Naive thymus-derived CD4-positive, alpha-beta T cell (primary cell): ENCODE data around the gene WBP2NL. TPM values are rescaled to one million over a fixed set of nuclear protein-coding genes. Genes with fewer than 3 reads are reported as not detected.
"Not testable (repeated sequence)": the region's sequence is repeated elsewhere in the genome, so short reads cannot be mapped to it uniquely, and the experiment has no call there.

ENCODE experiments used
- ATAC-seq: fragments of 150-1000 bp; cut with Tn5 transposase; 2 replicates; pipeline ENCODE4 v1.10.0; 2021; ENCODE audit warnings: mild to moderate bottlenecking, moderate library complexity
- CTCF ChIA-PET: fragments of 350-600 bp; sonication (Branson Sonifier 250); formaldehyde crosslinking; loops from one replicate; lab custom pipeline; 2021; ENCODE audit warnings: antibody characterized with exemption; lab: Charles Lee
- POLR2A ChIA-PET: fragments of 350-600 bp; sonication (Branson Sonifier 250); formaldehyde crosslinking; loops from one replicate; lab custom pipeline; 2021; ENCODE audit warnings: antibody characterized with exemption, inconsistent platforms; lab: Charles Lee
- DNase-seq, 9 donors: peaks; one replicate each; pipeline versions ENCODE4 v3.0.0 to v3.0.0-alpha.2; 2020 to 2022; ENCODE audit warnings: mixed read lengths in 1 of 9
- H3K27ac ChIP-seq: one replicate; pipeline ENCODE4 v1.7.0; 2013; ENCODE audit warnings: mild to moderate bottlenecking, low read depth, low read length, moderate library complexity
- H3K27me3 ChIP-seq, 2 donors: one replicate each; pipeline ENCODE4 v1.7.0; 2013; ENCODE audit warnings: low read length in 2 of 2, mild to moderate bottlenecking in 2 of 2, moderate library complexity in 2 of 2; ENCODE audit not compliant: control insufficient read depth in 2 of 2, insufficient read depth in 2 of 2
- H3K36me3 ChIP-seq, 3 experiments: 1 replicate in 2 of 3; 2 replicates in 1 of 3; pipeline ENCODE4 v1.7.0; 2013; ENCODE audit warnings: low read length in 3 of 3, mild to moderate bottlenecking in 3 of 3, moderate library complexity in 1 of 3; ENCODE audit not compliant: insufficient read depth in 3 of 3, control insufficient read depth in 2 of 3
- H3K4me1 ChIP-seq, 2 donors: one replicate each; pipeline ENCODE4 v1.7.0; 2013; ENCODE audit warnings: low read length in 2 of 2, mild to moderate bottlenecking in 2 of 2, moderate library complexity in 1 of 2; ENCODE audit not compliant: control insufficient read depth in 2 of 2, insufficient read depth in 2 of 2
- H3K4me3 ChIP-seq: 2 replicates; pipeline ENCODE4 v1.7.0; 2013; ENCODE audit warnings: mild to moderate bottlenecking, low read length
- H3K9me3 ChIP-seq, 3 experiments: 1 replicate in 2 of 3; 2 replicates in 1 of 3; pipeline ENCODE4 v1.7.0; 2013; ENCODE audit warnings: low read length in 3 of 3; ENCODE audit not compliant: control insufficient read depth in 2 of 3
- H3K27ac Mint-ChIP-seq, 9 donors: one replicate each; pipeline ENCODE4 v1.8.0; 2020 to 2022; ENCODE audit warnings: mixed read lengths in 9 of 9, mild to moderate bottlenecking in 8 of 9, moderate library complexity in 5 of 9, inconsistent platforms in 2 of 9
- H3K27me3 Mint-ChIP-seq, 5 donors: one replicate each; pipeline ENCODE4 v1.8.0; 2021 to 2022; ENCODE audit warnings: mixed read lengths in 5 of 5, mild to moderate bottlenecking in 1 of 5
- H3K36me3 Mint-ChIP-seq, 5 donors: one replicate each; pipeline ENCODE4 v1.8.0; 2020 to 2022; ENCODE audit warnings: mixed read lengths in 5 of 5, mild to moderate bottlenecking in 3 of 5, inconsistent platforms in 1 of 5
- H3K4me1 Mint-ChIP-seq, 7 donors: one replicate each; pipeline ENCODE4 v1.8.0; 2020 to 2022; ENCODE audit warnings: mixed read lengths in 7 of 7, mild to moderate bottlenecking in 3 of 7, inconsistent platforms in 1 of 7
- H3K4me3 Mint-ChIP-seq, 10 donors: one replicate each; pipeline ENCODE4 v1.8.0; 2020 to 2022; ENCODE audit warnings: mild to moderate bottlenecking in 10 of 10, mixed read lengths in 10 of 10, moderate library complexity in 6 of 10, inconsistent platforms in 2 of 10
- H3K9me3 Mint-ChIP-seq, 11 donors: one replicate each; pipeline ENCODE4 v1.8.0; 2020 to 2022; ENCODE audit warnings: mixed read lengths in 11 of 11, mild to moderate bottlenecking in 4 of 11, inconsistent platforms in 1 of 11, moderate library complexity in 1 of 11
- intact Hi-C, 2 donors: fragments of 100-400 bp; cut with micrococcal nuclease; formaldehyde crosslinking; loops; one replicate each; pipeline ENCODE4 v1.15.1; 2023
- polyA plus RNA-seq, 2 donors: library from polyadenylated mRNA; unstranded; fragments of 300-500 nt; fragmentation: Illumina TruSeq; gene quantifications; one replicate each; pipeline ENCODE4 v1.2.3, GENCODE V29; 2021
- total RNA-seq, 6 experiments: library from RNA in 5 of 6; stranded (reverse) in 5 of 6; gene quantifications; 1 replicate in 5 of 6; 2 replicates in 1 of 6; pipeline ENCODE4 v1.2.3 and lab custom pipeline; 2021 to 2026

WBP2NL gene
- total RNA-seq (1 to 10 TPM in 4 of 5 experiments, under 1 TPM in 1; 0.85 to 5.7 (median 3.2) TPM), polyA plus RNA-seq (under 1 TPM in 1 of 2 donors, not detected in 1; 0.43 TPM), total RNA-seq (lab: John Stamatoyannopoulos, UW) (1.7 reads per million, percentile 7 among the genes with 10 or more reads in this experiment)

GRCh38 chr22:41998361-41999261 is at the start of gene WBP2NL:
WBP2NL (plus strand) TSS chr22:41998788; CDS start chr22:41998819, 31 bp downstream.
- peak; percentile 75 to 92 (median 89) for DNase-seq
- ATAC-seq, result peak; percentile 99
- Mint-ChIP-seq H3K27ac (peak within 1 kb of the TSS; percentile 91 to 99 (median 96)), H3K4me3 (peak within 1 kb of the TSS; percentile 91 to 100 (median 96)), H3K27me3 (peaks cover 0 to 9% (median 0%) of the 10 kb centered on the region in 5 donors), H3K4me1 (peaks cover 12 to 31% (median 22%) of the 10 kb centered on the region in 7 donors), H3K36me3 (peaks cover 0 to 39% (median 11%) of the 10 kb centered on the region in 5 donors), H3K9me3 (peaks cover 0 to 40% (median 17%) of the 10 kb centered on the region in 11 donors)
- intact Hi-C loops, result loop anchor here (1.0 to 2.0 kb wide), 9 partner anchors 22 to 166 kb away; partner anchors contain the start of genes NAGA (in 2 of the 2), CENPM (in 1 of the 2), NDUFA6 (in 1 of the 2) and PHETA2 (in 1 of the 2)
- Histone ChIP-seq H3K4me1 (peaks cover 6 to 7% of the 10 kb centered on the region in 2 donors), H3K27ac (peak within 1 kb of the TSS; percentile 73), H3K9me3 (peaks cover 0 to 4% (median 0%) of the 10 kb centered on the region in 3 experiments), H3K36me3 (no peaks in the 10 kb centered on the region), H3K27me3 (no peaks in the 10 kb centered on the region), H3K4me3 (peak within 1 kb of the TSS; percentile 76)
- ChIA-PET CTCF (interaction anchor here (1.0 kb wide), 1 partner anchor 57 kb away, joined by 3 read pairs; no protein-coding TSS in a partner anchor), POLR2A (interaction anchor here (0.6 to 1.5 kb wide), 9 partner anchors 40 to 650 kb away, joined by 3 to 8 read pairs (median 3); partner anchors contain the start of genes CENPM, CYB5R3, NAGA and NDUFA6)

GRCh38 chr22:41948928-41949296 is 49.7 kb upstream of the WBP2NL start:
- CTCF ChIA-PET, result interaction anchor here (0.6 to 1.2 kb wide), 2 partner anchors 252 to 704 kb away, joined by 3 read pairs; no protein-coding TSS in a partner anchor
- H3K9me3 ChIP-seq, H3K4me3 ChIP-seq, H3K27me3 Mint-ChIP-seq, ATAC-seq, H3K4me3 Mint-ChIP-seq, H3K36me3 Mint-ChIP-seq, POLR2A ChIA-PET, H3K9me3 Mint-ChIP-seq, H3K36me3 ChIP-seq, DNase-seq, H3K27ac ChIP-seq, H3K27me3 ChIP-seq: not testable (repeated sequence)
- Mint-ChIP-seq H3K27ac (peak overlapping the region in 1 of 9 donors; percentile 31), H3K4me1 (peaks cover 0 to 33% (median 10%) of the 10 kb centered on the region in 7 donors)
- peaks cover 3 to 13% of the 10 kb centered on the region in 2 donors for H3K4me1 ChIP-seq
- intact Hi-C loops, result loop anchor here (5.0 to 10.0 kb wide), 3 partner anchors 493 to 854 kb away; partner anchors contain the start of genes EP300 (in 1 of the 2) and TOB2 (in 1 of the 2)

- Mint-ChIP-seq H3K9me3 (no peaks in the 10 kb centered on the region), H3K27me3 (no peaks in the 10 kb centered on the region), H3K36me3 (peaks cover 0 to 6% (median 0%) of the 10 kb centered on the region in 5 donors), H3K4me3 (no peak overlapping the region), H3K4me1 (peaks cover 0 to 30% (median 10%) of the 10 kb centered on the region in 7 donors), H3K27ac (peak overlapping the region in 1 of 9 donors; percentile 31)
- Histone ChIP-seq H3K4me3 (no peak overlapping the region), H3K27me3 (no peaks in the 10 kb centered on the region), H3K36me3 (no peaks in the 10 kb centered on the region), H3K4me1 (peaks cover 3 to 13% of the 10 kb centered on the region in 2 donors), H3K9me3 (no peaks in the 10 kb centered on the region), H3K27ac (no peak overlapping the region)
- DNase-seq (no peak), ATAC-seq (no peak)
- ChIA-PET CTCF (interaction anchor here (0.6 to 1.2 kb wide), 4 partner anchors 8 to 704 kb away, joined by 3 read pairs; no protein-coding TSS in a partner anchor), POLR2A (interaction anchor here (0.9 kb wide), 1 partner anchor 150 kb away, joined by 3 read pairs; no protein-coding TSS in a partner anchor)
- intact Hi-C loops, result loop anchor here (5.0 to 10.0 kb wide), 3 partner anchors 493 to 855 kb away; partner anchors contain the start of genes EP300 (in 1 of the 2) and TOB2 (in 1 of the 2)
Observed at GRCh38 chr22:41949297-41949965, 49.2 kb upstream of the WBP2NL start.

GRCh38 chr22:41951898-41952474 is 46.6 kb upstream of the WBP2NL start, which contains the start of gene SMIM45:
SMIM45 (plus strand) TSS chr22:41952150.
- Histone ChIP-seq H3K36me3 (no peaks in the 10 kb centered on the region), H3K9me3 (no peaks in the 10 kb centered on the region), H3K4me1 (peaks cover 0 to 13% of the 10 kb centered on the region in 2 donors), H3K4me3 (no peak within 1 kb of the TSS), H3K27ac (no peak within 1 kb of the TSS), H3K27me3 (no peaks in the 10 kb centered on the region)
- Mint-ChIP-seq H3K27ac (no peak within 1 kb of the TSS), H3K4me3 (no peak within 1 kb of the TSS), H3K9me3 (peaks cover 0 to 2% (median 0%) of the 10 kb centered on the region in 11 donors), H3K4me1 (peaks cover 0 to 16% (median 3%) of the 10 kb centered on the region in 7 donors), H3K27me3 (no peaks in the 10 kb centered on the region), H3K36me3 (no peaks in the 10 kb centered on the region)
- no peak for DNase-seq
- ATAC-seq, result no peak
- ChIA-PET CTCF (interaction anchor here (0.6 to 0.8 kb wide), 2 partner anchors 27 to 140 kb away, joined by 3 read pairs; no protein-coding TSS in a partner anchor), POLR2A (interaction anchor here (1.2 kb wide), 1 partner anchor 13 kb away, joined by 3 read pairs; no protein-coding TSS in a partner anchor)
- intact Hi-C loops, result no loop called here

- Mint-ChIP-seq H3K4me3 (no peak overlapping the region), H3K27me3 (no peaks in the 10 kb centered on the region), H3K36me3 (no peaks in the 10 kb centered on the region), H3K9me3 (peaks cover 0 to 2% (median 0%) of the 10 kb centered on the region in 11 donors), H3K4me1 (peaks cover 0 to 12% (median 5%) of the 10 kb centered on the region in 7 donors), H3K27ac (no peak overlapping the region)
- CTCF ChIA-PET, result no interaction called here
- Histone ChIP-seq H3K27me3 (no peaks in the 10 kb centered on the region), H3K27ac (no peak overlapping the region), H3K9me3 (no peaks in the 10 kb centered on the region), H3K4me3 (no peak overlapping the region), H3K36me3 (no peaks in the 10 kb centered on the region), H3K4me1 (peaks cover 0 to 10% of the 10 kb centered on the region in 2 donors)
- intact Hi-C loops, result no loop called here
- POLR2A ChIA-PET, result interaction anchor here (1.2 kb wide), 1 partner anchor 12 kb away, joined by 3 read pairs; no protein-coding TSS in a partner anchor
- DNase-seq (no peak), ATAC-seq (no peak)
Observed at GRCh38 chr22:41952713-41953112, 45.9 kb upstream of the WBP2NL start.
